Trophoblast cell (in vitro differentiated cells and primary cell): ENCODE measurements around the gene CKB.

Source experiments
- DNase-seq, 2 donors: peaks; one replicate each; pipeline ENCODE4 v3.0.0-alpha.2; 2016
- H2AFZ ChIP-seq: 2 replicates; pipeline ENCODE4 v1.6.1; 2013; ENCODE audit warnings: low read length, moderate library complexity, mild to moderate bottlenecking; ENCODE audit not compliant: insufficient read depth, poor library complexity
- H2AK5ac ChIP-seq: 2 replicates; pipeline ENCODE4 v1.6.1; 2013; ENCODE audit warnings: mild to moderate bottlenecking, low read length
- H2BK120ac ChIP-seq: 2 replicates; pipeline ENCODE4 v1.6.1; 2013; ENCODE audit warnings: low read length, mild to moderate bottlenecking, moderate library complexity; ENCODE audit not compliant: insufficient read depth, poor library complexity
- H2BK12ac ChIP-seq: 2 replicates; pipeline ENCODE4 v1.6.1; 2013; ENCODE audit warnings: mild to moderate bottlenecking, low read length, moderate library complexity
- H2BK5ac ChIP-seq: 2 replicates; pipeline ENCODE4 v1.6.1; 2013; ENCODE audit warnings: low read length, low read depth, moderate library complexity, mild to moderate bottlenecking; ENCODE audit not compliant: poor library complexity
- H3K14ac ChIP-seq: 2 replicates; pipeline ENCODE4 v1.6.1; 2013; ENCODE audit warnings: mild to moderate bottlenecking, low read length
- H3K18ac ChIP-seq: 2 replicates; pipeline ENCODE4 v1.6.1; 2013; ENCODE audit warnings: mild to moderate bottlenecking, low read length
- H3K23ac ChIP-seq: 2 replicates; pipeline ENCODE4 v1.6.1; 2013; ENCODE audit warnings: low read length
- H3K27ac ChIP-seq: 2 replicates; pipeline ENCODE4 v1.5.1; 2013; ENCODE audit warnings: low read depth, mild to moderate bottlenecking, inconsistent platforms, low read length, moderate library complexity
- H3K27me3 ChIP-seq: 2 replicates; pipeline ENCODE4 v1.6.1; 2013; ENCODE audit warnings: inconsistent platforms, mild to moderate bottlenecking, low read length, moderate library complexity; ENCODE audit not compliant: insufficient read depth
- H3K36me3 ChIP-seq, 2 experiments: 1 replicate in 1 of 2; 2 replicates in 1 of 2; pipeline ENCODE4 v1.6.1; 2013; ENCODE audit warnings: low read length in 2 of 2, mild to moderate bottlenecking in 2 of 2, moderate library complexity in 1 of 2; ENCODE audit not compliant: insufficient read depth in 2 of 2, control insufficient read depth in 1 of 2
- H3K4ac ChIP-seq: 2 replicates; pipeline ENCODE4 v1.6.1; 2013; ENCODE audit warnings: low read depth, mild to moderate bottlenecking, low read length, moderate library complexity
- H3K4me1 ChIP-seq, 2 experiments: 1 replicate in 1 of 2; 2 replicates in 1 of 2; pipeline ENCODE4 v1.6.1; 2013; ENCODE audit warnings: low read length in 2 of 2, mild to moderate bottlenecking in 2 of 2, moderate library complexity in 1 of 2; ENCODE audit not compliant: insufficient read depth in 2 of 2, control insufficient read depth in 1 of 2
- H3K4me2 ChIP-seq: 2 replicates; pipeline ENCODE4 v1.6.1; 2013; ENCODE audit warnings: inconsistent platforms, mild to moderate bottlenecking, low read length, moderate library complexity
- H3K4me3 ChIP-seq: 2 replicates; pipeline ENCODE4 v1.5.1; 2013; ENCODE audit warnings: mild to moderate bottlenecking, low read depth, low read length, inconsistent platforms
- H3K79me1 ChIP-seq: one replicate; pipeline ENCODE4 v1.6.1; 2013; ENCODE audit warnings: low read length
- H3K79me2 ChIP-seq: 2 replicates; pipeline ENCODE4 v1.6.1; 2013; ENCODE audit warnings: low read length, mild to moderate bottlenecking; ENCODE audit not compliant: control insufficient read depth, insufficient read depth, poor library complexity
- H3K9ac ChIP-seq: 2 replicates; pipeline ENCODE4 v1.6.1; 2013; ENCODE audit warnings: mild to moderate bottlenecking, low read length
- H3K9me3 ChIP-seq: 2 replicates; pipeline ENCODE4 v1.6.1; 2013; ENCODE audit warnings: low read depth, mild to moderate bottlenecking, control low read depth, inconsistent platforms, low read length; ENCODE audit not compliant: insufficient read depth
- H4K12ac ChIP-seq: 2 replicates; pipeline ENCODE4 v1.6.1; 2013; ENCODE audit warnings: low read depth, mild to moderate bottlenecking, low read length, moderate library complexity
- H4K8ac ChIP-seq: 2 replicates; pipeline ENCODE4 v1.6.1; 2013; ENCODE audit warnings: low read depth, mild to moderate bottlenecking, low read length, moderate library complexity
- H4K91ac ChIP-seq: one replicate; pipeline ENCODE4 v1.6.1; 2013; ENCODE audit warnings: low read depth, mild to moderate bottlenecking, low read length, moderate library complexity
- WGBS: extraction: QIAGEN DNeasy Blood & Tissue Kit; methylation state at CpG from one replicate; pipeline ENCODE4 v1.1.7; 2013; ENCODE audit warnings: missing lambda C conversion rate; ENCODE audit not compliant: insufficient read length, insufficient coverage; ENCODE audit errors: extremely low coverage; 5-methylcytosine and 5-hydroxymethylcytosine counted together

CKB gene

GRCh38 chr14:103524002-103524935 is 1.6 kb upstream of the CKB start:
- Histone ChIP-seq H2BK12ac (no peak overlapping the region), H3K4ac (no peak overlapping the region), H3K79me1 (peaks cover 4% of the 10 kb centered on the region), H2BK5ac (no peak overlapping the region), H2AK5ac (no peak overlapping the region), H3K4me2 (no peak overlapping the region), H4K8ac (no peak overlapping the region), H3K14ac (no peak overlapping the region), H3K18ac (no peak overlapping the region), H3K4me1 (peaks cover 21 to 22% of the 10 kb centered on the region in 2 experiments), H4K12ac (no peak overlapping the region), H4K91ac (no peak overlapping the region), H2BK120ac (no peak overlapping the region), H3K23ac (no peak overlapping the region), H3K9ac (no peak overlapping the region), H3K4me3 (no peak overlapping the region), H3K79me2 (peaks cover 6% of the 10 kb centered on the region), H3K9me3 (peaks cover 4% of the 10 kb centered on the region), H3K27ac (no peak overlapping the region), H3K27me3 (peaks cover 27% of the 10 kb centered on the region), H3K36me3 (peaks cover 0 to 2% of the 10 kb centered on the region in 2 experiments), H2AFZ (no peak overlapping the region)
- WGBS: no CpG with 5 or more reads among the region's 12 CpGs
- no peak for DNase-seq

GRCh38 chr14:103523575-103523954 is 935 bp upstream of the CKB start:
- H3K27ac ChIP-seq: no peak overlapping the region

GRCh38 chr14:103521951-103522563 is 573 bp downstream of the CKB start:
- DNase-seq: peak in 1 of 2 donors; percentile 14
- H3K79me1 ChIP-seq: peaks cover 3% of the 10 kb centered on the region
- H3K9ac ChIP-seq: no peak overlapping the region
- no peak overlapping the region for H3K27ac ChIP-seq
- WGBS: no CpG with 5 or more reads among the region's 74 CpGs
- peaks cover 27% of the 10 kb centered on the region for H3K27me3 ChIP-seq
- peaks cover 1% of the 10 kb centered on the region for H3K79me2 ChIP-seq
- H4K91ac ChIP-seq: peak overlapping the region; percentile 28
- H3K36me3 ChIP-seq: peaks cover 0 to 2% of the 10 kb centered on the region in 2 experiments
- peaks cover 14 to 18% of the 10 kb centered on the region in 2 experiments for H3K4me1 ChIP-seq
- H3K14ac ChIP-seq: no peak overlapping the region
- H2AFZ ChIP-seq: peak overlapping the region; percentile 60
- H2AK5ac ChIP-seq: no peak overlapping the region
- H3K9me3 ChIP-seq: peaks cover 4% of the 10 kb centered on the region
- peak overlapping the region; percentile 6 for H4K12ac ChIP-seq
- no peak overlapping the region for H2BK12ac ChIP-seq
- peak overlapping the region; percentile 55 for H3K4me3 ChIP-seq
- H4K8ac ChIP-seq: peak overlapping the region; percentile 40
- peak overlapping the region; percentile 83 for H3K4me2 ChIP-seq
- H3K23ac ChIP-seq: no peak overlapping the region
- H2BK5ac ChIP-seq: no peak overlapping the region
- no peak overlapping the region for H2BK120ac ChIP-seq
- no peak overlapping the region for H3K4ac ChIP-seq
- H3K18ac ChIP-seq: no peak overlapping the region

More at GRCh38 chr14:103523575-103523954, 935 bp upstream of the CKB start:
- Histone ChIP-seq H4K91ac (no peak overlapping the region), H3K27me3 (peaks cover 27% of the 10 kb centered on the region), H3K79me2 (peaks cover 2% of the 10 kb centered on the region), H3K36me3 (peaks cover 0 to 2% of the 10 kb centered on the region in 2 experiments), H2BK12ac (no peak overlapping the region), H3K9me3 (peaks cover 4% of the 10 kb centered on the region), H3K4me1 (peaks cover 20 to 21% of the 10 kb centered on the region in 2 experiments), H3K23ac (no peak overlapping the region), H3K79me1 (peaks cover under 1% of the 10 kb centered on the region), H2BK5ac (no peak overlapping the region), H3K9ac (no peak overlapping the region), H3K14ac (no peak overlapping the region), H4K8ac (no peak overlapping the region), H2BK120ac (no peak overlapping the region), H3K4me3 (no peak overlapping the region), H4K12ac (no peak overlapping the region), H2AFZ (no peak overlapping the region), H3K4ac (no peak overlapping the region), H3K4me2 (peak overlapping the region; percentile 83), H3K18ac (no peak overlapping the region), H2AK5ac (no peak overlapping the region)
- no CpG with 5 or more reads among the region's 10 CpGs for WGBS
- DNase-seq: peak in 1 of 2 donors; percentile 5

GRCh38 chr14:103521438-103521950 is 1.1 kb downstream of the CKB start:
- no peak overlapping the region for H2BK120ac ChIP-seq
- H2AK5ac ChIP-seq: no peak overlapping the region
- peak overlapping the region; percentile 40 for H4K8ac ChIP-seq
- H3K23ac ChIP-seq: no peak overlapping the region
- peaks cover 27% of the 10 kb centered on the region for H3K27me3 ChIP-seq
- no peak overlapping the region for H4K12ac ChIP-seq
- no peak overlapping the region for H3K4ac ChIP-seq
- WGBS: no CpG with 5 or more reads among the region's 77 CpGs
- H4K91ac ChIP-seq: no peak overlapping the region
- H3K79me1 ChIP-seq: peaks cover 3% of the 10 kb centered on the region
- no peak overlapping the region for H3K14ac ChIP-seq
- peak overlapping the region; percentile 83 for H3K4me2 ChIP-seq
- H3K4me3 ChIP-seq: peak overlapping the region; percentile 55
- peaks cover 1% of the 10 kb centered on the region for H3K79me2 ChIP-seq
- no peak overlapping the region for H2BK12ac ChIP-seq
- H3K27ac ChIP-seq: no peak overlapping the region
- peaks cover 4% of the 10 kb centered on the region for H3K9me3 ChIP-seq
- H3K36me3 ChIP-seq: peaks cover 0 to 2% of the 10 kb centered on the region in 2 experiments
- DNase-seq: no peak
- H3K9ac ChIP-seq: no peak overlapping the region
- H2AFZ ChIP-seq: peak overlapping the region; percentile 60
- no peak overlapping the region for H3K18ac ChIP-seq
- H3K4me1 ChIP-seq: peaks cover 14 to 19% of the 10 kb centered on the region in 2 experiments
- H2BK5ac ChIP-seq: no peak overlapping the region
